CD14-positive monocyte (primary cell): ENCODE data around the gene LDHAL6A. TPM values are rescaled to one million over a fixed set of nuclear protein-coding genes. Genes with fewer than 3 reads are reported as not detected.

ENCODE experiments used
- DNase-seq, 3 donors: peaks; one replicate each; pipeline ENCODE4 v3.0.0-alpha.2; 2011 to 2022
- H2AFZ ChIP-seq: 2 replicates; pipeline ENCODE4 v1.6.0; 2012; ENCODE audit warnings: mild to moderate bottlenecking, low read depth, low read length, inconsistent platforms; ENCODE audit not compliant: insufficient read depth, poor library complexity, severe bottlenecking
- H3K27ac ChIP-seq, 2 donors: 1 replicate in 1 of 2; 2 replicates in 1 of 2; pipeline ENCODE4 v1.5.1; 2012 to 2013; ENCODE audit warnings: low read length in 2 of 2, control low read depth in 1 of 2, inconsistent platforms in 1 of 2, low read depth in 1 of 2, mild to moderate bottlenecking in 1 of 2
- H3K27me3 ChIP-seq, 2 donors: one replicate each; pipeline versions ENCODE4 v1.6.0 to v1.6.1; 2011 to 2013; ENCODE audit warnings: low read length in 2 of 2; ENCODE audit not compliant: control insufficient read depth in 2 of 2, insufficient read depth in 2 of 2
- H3K36me3 ChIP-seq, 2 donors: replicated peaks in 1 of 2; 1 replicate in 1 of 2; 2 replicates in 1 of 2; pipeline versions ENCODE4 v1.5.1 to v1.6.1; 2012 to 2013; ENCODE audit warnings: low read length in 2 of 2, control low read depth in 1 of 2, inconsistent platforms in 1 of 2, mild to moderate bottlenecking in 1 of 2; ENCODE audit not compliant: insufficient read depth in 2 of 2, control insufficient read depth in 1 of 2
- H3K4me1 ChIP-seq, 2 donors: 1 replicate in 1 of 2; 2 replicates in 1 of 2; pipeline versions ENCODE4 v1.5.1 to v1.6.1; 2012 to 2013; ENCODE audit warnings: low read length in 2 of 2, control low read depth in 1 of 2, inconsistent platforms in 1 of 2, mild to moderate bottlenecking in 1 of 2, moderate library complexity in 1 of 2; ENCODE audit not compliant: insufficient read depth in 2 of 2, control insufficient read depth in 1 of 2
- H3K4me2 ChIP-seq: replicated peaks from 2 replicates; pipeline ENCODE3; 2012; ENCODE audit warnings: low read length, moderate library complexity, mild to moderate bottlenecking; ENCODE audit not compliant: poor library complexity, severe bottlenecking; ENCODE audit errors: extremely low read depth
- H3K4me3 ChIP-seq, 3 experiments: fragments of 200-600 bp in 1 of 3; sonication (generic) in 1 of 3; replicated peaks in 1 of 3; 1 replicate in 2 of 3; 2 replicates in 1 of 3; pipeline ENCODE4 v1.5.1; 2011 to 2013; ENCODE audit warnings: low read length in 3 of 3, mild to moderate bottlenecking in 3 of 3, control low read depth in 2 of 3, low read depth in 2 of 3, inconsistent platforms in 1 of 3, moderate library complexity in 1 of 3
- H3K79me2 ChIP-seq: 2 replicates; pipeline ENCODE4 v1.6.0; 2012; ENCODE audit warnings: mild to moderate bottlenecking, control low read depth, inconsistent platforms, low read length, moderate library complexity; ENCODE audit not compliant: insufficient read depth
- H3K9ac ChIP-seq: 2 replicates; pipeline ENCODE4 v1.6.0; 2017; ENCODE audit warnings: low read length, mild to moderate bottlenecking; ENCODE audit not compliant: insufficient read depth, poor library complexity, severe bottlenecking
- H3K9me3 ChIP-seq, 2 donors: replicated peaks in 1 of 2; 1 replicate in 1 of 2; 2 replicates in 1 of 2; pipeline versions ENCODE4 v1.5.1 to v1.6.1; 2012 to 2013; ENCODE audit warnings: low read length in 2 of 2, control low read depth in 1 of 2; ENCODE audit not compliant: control insufficient read depth in 1 of 2, insufficient read depth in 1 of 2
- H4K20me1 ChIP-seq: 2 replicates; pipeline ENCODE4 v1.6.0; 2012; ENCODE audit warnings: mild to moderate bottlenecking, low read length, control low read depth, moderate library complexity; ENCODE audit not compliant: insufficient read depth
- H3K27ac Mint-ChIP-seq, 7 donors: one replicate each; pipeline ENCODE4 v1.8.0; 2020; ENCODE audit warnings: mild to moderate bottlenecking in 7 of 7, mixed read lengths in 7 of 7, moderate library complexity in 6 of 7, inconsistent platforms in 2 of 7
- H3K27me3 Mint-ChIP-seq, 3 donors: one replicate each; pipeline ENCODE4 v1.8.0; 2021 to 2022; ENCODE audit warnings: low read depth in 3 of 3, mild to moderate bottlenecking in 3 of 3, mixed read lengths in 3 of 3, moderate library complexity in 3 of 3, inconsistent platforms in 1 of 3
- H3K36me3 Mint-ChIP-seq, 2 donors: one replicate each; pipeline ENCODE4 v1.8.0; 2020; ENCODE audit warnings: mixed read lengths in 2 of 2, inconsistent platforms in 1 of 2, mild to moderate bottlenecking in 1 of 2
- H3K4me1 Mint-ChIP-seq: one replicate; pipeline ENCODE4 v1.8.0; 2020; ENCODE audit warnings: mild to moderate bottlenecking, mixed read lengths
- H3K4me3 Mint-ChIP-seq, 2 donors: one replicate each; pipeline ENCODE4 v1.8.0; 2020; ENCODE audit warnings: mild to moderate bottlenecking in 2 of 2, mixed read lengths in 2 of 2, moderate library complexity in 1 of 2
- H3K9me3 Mint-ChIP-seq, 7 donors: one replicate each; pipeline ENCODE4 v1.8.0; 2020 to 2022; ENCODE audit warnings: mixed read lengths in 7 of 7, mild to moderate bottlenecking in 6 of 7, moderate library complexity in 6 of 7, inconsistent platforms in 2 of 7
- CTCF ChIP-seq: fragments of 200-600 bp; IDR thresholded peaks from one replicate; pipeline ENCODE4 v1.8.0; 2022; ENCODE audit warnings: antibody characterized with exemption, mild to moderate bottlenecking
- WGBS: methylation state at CpG from one replicate; pipeline ENCODE4 v1.1.5; 2013; ENCODE audit warnings: missing lambda C conversion rate; ENCODE audit not compliant: insufficient coverage; 5-methylcytosine and 5-hydroxymethylcytosine counted together
- intact Hi-C, 2 donors: fragments of 100-400 bp; cut with micrococcal nuclease; formaldehyde crosslinking; loops; one replicate each; pipeline versions ENCODE4 v1.15.0 to v1.15.1; 2023
- polyA plus RNA-seq, 3 donors: library from polyadenylated mRNA; depleted of rRNA in 1 of 3; unstranded in 2 of 3; stranded (reverse) in 1 of 3; fragments of 300-500 nt in 2 of 3; fragments of >200 nt in 1 of 3; fragmentation: Illumina TruSeq in 2 of 3; gene quantifications; 1 replicate in 2 of 3; 2 replicates in 1 of 3; pipeline ENCODE4 v1.2.3, GENCODE V29; 2012 to 2021

Gene LDHAL6A
- polyA plus RNA-seq, 3 donors: not detected

DNA sequence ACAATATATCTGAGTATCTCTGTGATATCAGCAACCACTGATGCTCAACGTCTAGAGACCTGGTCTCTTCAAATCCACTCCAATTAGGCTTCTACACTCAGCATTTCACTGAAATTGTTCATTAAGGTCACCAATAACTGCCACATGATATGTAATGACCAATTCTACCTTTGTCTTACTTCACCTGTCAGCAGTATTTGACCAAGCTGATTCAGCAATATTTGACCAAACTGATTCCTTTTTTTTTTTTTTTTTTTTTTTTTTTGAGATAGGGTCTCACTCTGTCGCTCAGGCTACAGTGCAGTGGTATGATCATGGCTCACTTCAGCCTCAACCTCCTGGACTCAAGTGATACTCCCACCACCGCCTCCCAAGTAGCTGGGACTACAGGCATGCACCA lies 65.5 kb downstream of the LDHAL6A start:
- Histone ChIP-seq H3K36me3 (peaks cover 11 to 44% of the 10 kb centered on the region in 2 donors), H3K27me3 (no peaks in the 10 kb centered on the region), H3K9ac (no peak overlapping the region), H3K79me2 (peaks cover 63% of the 10 kb centered on the region), H2AFZ (no peak overlapping the region), H3K4me3 (no peak overlapping the region), H3K4me1 (peaks cover 5 to 10% of the 10 kb centered on the region in 2 donors), H3K9me3 (no peaks in the 10 kb centered on the region), H3K27ac (no peak overlapping the region), H4K20me1 (peaks cover 46% of the 10 kb centered on the region), H3K4me2 (no peak overlapping the region)
- intact Hi-C loops: loop anchor here (5.0 to 10.0 kb wide), 4 partner anchors 126 to 199 kb away; partner anchors contain the start of genes LDHA (in 2 of the 2), GTF2H1 (in 1 of the 2), HPS5 (in 1 of the 2) and TMEM86A (in 1 of the 2)
- H3K4me1 Mint-ChIP-seq: peaks cover 9% of the 10 kb centered on the region
- H3K36me3 Mint-ChIP-seq: peaks cover 26 to 43% of the 10 kb centered on the region in 2 donors
- H3K27me3 Mint-ChIP-seq: no peaks in the 10 kb centered on the region
- 100% methylated on average over 1 of the region's 3 CpGs for WGBS
- no peaks in the 10 kb centered on the region for H3K9me3 Mint-ChIP-seq
- no peak overlapping the region for H3K4me3 Mint-ChIP-seq
- peak overlapping the region in 1 of 7 donors; percentile 25 for H3K27ac Mint-ChIP-seq
- no peak for DNase-seq
- no peak for TF ChIP-seq CTCF

GRCh38 chr11:18522388-18522787 lies 66.7 kb downstream of the LDHAL6A start:
- H3K27me3 Mint-ChIP-seq: no peaks in the 10 kb centered on the region
- peaks cover 9 to 13% of the 10 kb centered on the region in 2 donors for H3K4me1 ChIP-seq
- no peak overlapping the region for H3K4me3 ChIP-seq
- H4K20me1 ChIP-seq: peaks cover 41% of the 10 kb centered on the region
- peaks cover 8 to 33% of the 10 kb centered on the region in 2 donors for H3K36me3 ChIP-seq
- no peaks in the 10 kb centered on the region for H3K27me3 ChIP-seq
- no peak overlapping the region for H3K4me2 ChIP-seq
- peaks cover 0 to 4% (median 0%) of the 10 kb centered on the region in 7 donors for H3K9me3 Mint-ChIP-seq
- WGBS: 85% methylated on average over 4 of the region's 4 CpGs
- peaks cover 25 to 38% of the 10 kb centered on the region in 2 donors for H3K36me3 Mint-ChIP-seq
- TF ChIP-seq CTCF: no peak
- no peak overlapping the region for H3K9ac ChIP-seq
- H3K4me1 Mint-ChIP-seq: peaks cover 13% of the 10 kb centered on the region
- peaks cover 68% of the 10 kb centered on the region for H3K79me2 ChIP-seq
- no peak overlapping the region for H2AFZ ChIP-seq
- no peak for DNase-seq
- H3K27ac Mint-ChIP-seq: peak overlapping the region in 2 of 7 donors; percentile 8 to 66
- no peak overlapping the region for H3K4me3 Mint-ChIP-seq
- intact Hi-C loops: loop anchor here (5.0 to 10.0 kb wide), 4 partner anchors 128 to 200 kb away; partner anchors contain the start of genes LDHA (in 2 of the 2), GTF2H1 (in 1 of the 2), HPS5 (in 1 of the 2) and TMEM86A (in 1 of the 2)
- no peak overlapping the region for H3K27ac ChIP-seq
- no peaks in the 10 kb centered on the region for H3K9me3 ChIP-seq
